ENCODE data around the gene SLC38A2.

SLC38A2 gene

DNA sequence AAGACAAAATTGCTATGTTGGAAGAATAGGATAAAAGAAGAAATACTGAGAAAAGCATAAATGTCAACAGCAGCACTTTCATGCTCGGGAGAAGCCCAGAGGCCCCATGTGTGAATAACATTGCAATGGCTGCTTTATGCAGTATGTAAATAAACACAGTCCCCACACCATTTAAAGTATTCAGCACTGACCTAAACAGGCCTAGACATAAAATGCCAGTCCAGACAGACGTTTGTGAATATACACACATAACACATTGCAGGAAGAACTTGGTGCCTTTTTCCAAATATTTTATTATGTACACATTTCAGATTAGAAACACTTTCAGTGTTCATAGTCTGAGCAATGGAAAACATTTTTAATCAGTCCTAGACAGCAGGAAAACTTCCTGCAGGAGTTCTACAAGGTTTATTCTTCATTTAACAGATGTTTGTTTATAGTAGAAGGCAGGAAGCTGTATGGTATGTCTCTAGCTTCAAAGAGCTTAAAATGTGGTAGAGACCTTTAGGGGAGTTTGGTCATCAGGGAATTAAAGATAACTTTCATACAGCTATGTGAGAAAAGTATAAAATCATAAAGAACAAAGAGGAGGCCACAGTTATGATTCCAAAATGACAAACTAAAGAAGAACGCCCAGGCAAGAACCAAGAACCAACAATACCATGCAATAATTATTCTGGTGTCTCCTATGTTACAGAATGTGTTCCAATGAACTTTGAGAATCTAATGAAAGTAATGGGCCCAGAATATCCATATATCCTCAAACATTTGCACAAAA, 30.6 kb upstream of the SLC38A2 start (continued):
- TF ChIP-seq, protein P1, sequence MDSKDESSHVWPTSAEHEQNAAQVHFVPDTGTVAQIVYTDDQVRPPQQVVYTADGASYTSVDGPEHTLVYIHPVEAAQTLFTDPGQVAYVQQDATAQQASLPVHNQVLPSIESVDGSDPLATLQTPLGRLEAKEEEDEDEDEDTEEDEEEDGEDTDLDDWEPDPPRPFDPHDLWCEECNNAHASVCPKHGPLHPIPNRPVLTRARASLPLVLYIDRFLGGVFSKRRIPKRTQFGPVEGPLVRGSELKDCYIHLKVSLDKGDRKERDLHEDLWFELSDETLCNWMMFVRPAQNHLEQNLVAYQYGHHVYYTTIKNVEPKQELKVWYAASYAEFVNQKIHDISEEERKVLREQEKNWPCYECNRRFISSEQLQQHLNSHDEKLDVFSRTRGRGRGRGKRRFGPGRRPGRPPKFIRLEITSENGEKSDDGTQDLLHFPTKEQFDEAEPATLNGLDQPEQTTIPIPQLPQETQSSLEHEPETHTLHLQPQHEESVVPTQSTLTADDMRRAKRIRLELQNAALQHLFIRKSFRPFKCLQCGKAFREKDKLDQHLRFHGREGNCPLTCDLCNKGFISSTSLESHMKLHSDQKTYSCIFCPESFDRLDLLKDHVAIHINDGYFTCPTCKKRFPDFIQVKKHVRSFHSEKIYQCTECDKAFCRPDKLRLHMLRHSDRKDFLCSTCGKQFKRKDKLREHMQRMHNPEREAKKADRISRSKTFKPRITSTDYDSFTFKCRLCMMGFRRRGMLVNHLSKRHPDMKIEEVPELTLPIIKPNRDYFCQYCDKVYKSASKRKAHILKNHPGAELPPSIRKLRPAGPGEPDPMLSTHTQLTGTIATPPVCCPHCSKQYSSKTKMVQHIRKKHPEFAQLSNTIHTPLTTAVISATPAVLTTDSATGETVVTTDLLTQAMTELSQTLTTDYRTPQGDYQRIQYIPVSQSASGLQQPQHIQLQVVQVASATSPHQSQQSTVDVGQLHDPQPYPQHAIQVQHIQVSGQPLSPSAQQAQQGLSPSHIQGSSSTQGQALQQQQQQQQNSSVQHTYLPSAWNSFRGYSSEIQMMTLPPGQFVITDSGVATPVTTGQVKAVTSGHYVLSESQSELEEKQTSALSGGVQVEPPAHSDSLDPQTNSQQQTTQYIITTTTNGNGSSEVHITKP (tag by site-specific recombination; IDR thresholded peaks at IDR 0.05), result peak; percentile 98
- TF ChIP-seq ZNF473 (tag by site-specific recombination; IDR thresholded peaks at IDR 0.05) (no peak), ZNF792 (tag by site-specific recombination; IDR thresholded peaks at IDR 0.05) (no peak), PRDM4 (tag by site-specific recombination; IDR thresholded peaks at IDR 0.05) (no peak), YY2 (tag by site-specific recombination; IDR thresholded peaks at IDR 0.05) (0 out of 2 replicates have a peak, but pooled peaks have one; percentile 22), ZBTB8A (tag by site-specific recombination; IDR thresholded peaks at IDR 0.05) (no peak)

- CTCF ChIA-PET, result interaction anchor here (0.6 to 0.7 kb wide), 2 partner anchors 248 to 1426 kb away, joined by 3 read pairs; no protein-coding TSS in a partner anchor
- TF ChIP-seq, protein P2, sequence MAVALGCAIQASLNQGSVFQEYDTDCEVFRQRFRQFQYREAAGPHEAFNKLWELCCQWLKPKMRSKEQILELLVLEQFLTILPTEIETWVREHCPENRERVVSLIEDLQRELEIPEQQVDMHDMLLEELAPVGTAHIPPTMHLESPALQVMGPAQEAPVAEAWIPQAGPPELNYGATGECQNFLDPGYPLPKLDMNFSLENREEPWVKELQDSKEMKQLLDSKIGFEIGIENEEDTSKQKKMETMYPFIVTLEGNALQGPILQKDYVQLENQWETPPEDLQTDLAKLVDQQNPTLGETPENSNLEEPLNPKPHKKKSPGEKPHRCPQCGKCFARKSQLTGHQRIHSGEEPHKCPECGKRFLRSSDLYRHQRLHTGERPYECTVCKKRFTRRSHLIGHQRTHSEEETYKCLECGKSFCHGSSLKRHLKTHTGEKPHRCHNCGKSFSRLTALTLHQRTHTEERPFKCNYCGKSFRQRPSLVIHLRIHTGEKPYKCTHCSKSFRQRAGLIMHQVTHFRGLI (tag by site-specific recombination; IDR thresholded peaks at IDR 0.05), result no peak
- peak; percentile 52 for TF ChIP-seq SP7 (tag by site-specific recombination; IDR thresholded peaks at IDR 0.05)
- TF ChIP-seq GFI1B (tag by site-specific recombination; IDR thresholded peaks at IDR 0.05), result peak; percentile 15; the same call in 1 of the 2 replicates
- peak; percentile 34; the same call in 1 of the 2 replicates for TF ChIP-seq WT1 (tag by site-specific recombination; IDR thresholded peaks at IDR 0.05)
- TF ChIP-seq, protein P3, sequence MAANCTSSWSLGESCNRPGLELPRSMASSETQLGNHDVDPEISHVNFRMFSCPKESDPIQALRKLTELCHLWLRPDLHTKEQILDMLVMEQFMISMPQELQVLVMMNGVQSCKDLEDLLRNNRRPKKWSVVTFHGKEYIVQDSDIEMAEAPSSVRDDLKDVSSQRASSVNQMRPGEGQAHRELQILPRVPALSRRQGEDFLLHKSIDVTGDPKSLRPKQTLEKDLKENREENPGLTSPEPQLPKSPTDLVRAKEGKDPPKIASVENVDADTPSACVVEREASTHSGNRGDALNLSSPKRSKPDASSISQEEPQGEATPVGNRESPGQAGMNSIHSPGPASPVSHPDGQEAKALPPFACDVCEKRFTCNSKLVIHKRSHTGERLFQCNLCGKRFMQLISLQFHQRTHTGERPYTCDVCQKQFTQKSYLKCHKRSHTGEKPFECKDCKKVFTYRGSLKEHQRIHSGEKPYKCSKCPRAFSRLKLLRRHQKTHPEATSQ (tag by site-specific recombination; IDR thresholded peaks at IDR 0.05), result no peak
- no peak for TF ChIP-seq ZNF214 (tag by site-specific recombination; IDR thresholded peaks at IDR 0.05; ENCODE audit: borderline replicate concordance)
- peaks cover 15% of the 10 kb centered on the region for H3K4me1 ChIP-seq (ENCODE audit: control insufficient read depth, insufficient read depth, low read length)
- no peak overlapping the region for H3K4me3 ChIP-seq (ENCODE audit: low read depth, low read length)
- no peak overlapping the region for H3K27ac ChIP-seq (ENCODE audit: extremely low read depth, low read depth, low read length)
- no peaks in the 10 kb centered on the region for H3K9me3 ChIP-seq (ENCODE audit: control insufficient read depth, insufficient read depth, low read depth, low read length)
- no peaks in the 10 kb centered on the region for H3K36me3 ChIP-seq (ENCODE audit: control insufficient read depth in 2 of 2, insufficient read depth in 1 of 2, low read length in 2 of 2)
- POLR2A ChIA-PET, result interaction anchor here (1.7 kb wide), 1 partner anchor 31 kb away, joined by 5 read pairs; no protein-coding TSS in a partner anchor
Measured at GRCh38 chr12:46402451-46402850, 29.9 kb upstream of the SLC38A2 start.

- no peaks in the 10 kb centered on the region for H3K9me3 ChIP-seq (ENCODE audit: control insufficient read depth, insufficient read depth, low read depth, low read length)
- peaks cover 15% of the 10 kb centered on the region for H3K4me1 ChIP-seq (ENCODE audit: control insufficient read depth, insufficient read depth, low read length)
- CTCF ChIA-PET, result interaction anchor here (0.6 to 1.4 kb wide), 2 partner anchors 9 to 365 kb away, joined by 3 read pairs; no protein-coding TSS in a partner anchor
- H3K27ac ChIP-seq (ENCODE audit: extremely low read depth, low read depth, low read length), result no peak overlapping the region
- H3K36me3 ChIP-seq (ENCODE audit: control insufficient read depth in 2 of 2, insufficient read depth in 1 of 2, low read length in 2 of 2), result no peaks in the 10 kb centered on the region
- POLR2A ChIA-PET, result no interaction called here
- H3K4me3 ChIP-seq (ENCODE audit: low read depth, low read length), result no peak overlapping the region
- TF ChIP-seq ZNF2 (tag by site-specific recombination; IDR thresholded peaks at IDR 0.05), result no peak
- no peak for TF ChIP-seq ZNF266 (tag by site-specific recombination; IDR thresholded peaks at IDR 0.05; ENCODE audit: low read depth)
- no peak for TF ChIP-seq ZNF416 (tag by site-specific recombination; IDR thresholded peaks at IDR 0.05)
- no peak for TF ChIP-seq ZNF791 (tag by site-specific recombination; IDR thresholded peaks at IDR 0.05)
- no peak for TF ChIP-seq ZNF184 (tag by site-specific recombination; IDR thresholded peaks at IDR 0.05)
- TF ChIP-seq ZNF585B (tag by site-specific recombination; IDR thresholded peaks at IDR 0.05), result no peak
- TF ChIP-seq ZFHX2 (tag by site-specific recombination; conservative IDR thresholded peaks at IDR 0.05), result peak; percentile 70
- TF ChIP-seq KLF10 (tag by site-specific recombination; IDR thresholded peaks at IDR 0.05), result no peak
- TF ChIP-seq HOXA7 (CRISPR knock-in tag; IDR thresholded peaks at IDR 0.05; ENCODE audit: borderline replicate concordance), result no peak
- no peak for TF ChIP-seq YY1 (tag by site-specific recombination; IDR thresholded peaks at IDR 0.05)
Measured at GRCh38 chr12:46401662-46402061, 29.1 kb upstream of the SLC38A2 start.
